NCI-H345 treated with DMSO at 0.1 percent for 48 hours (cell line): ENCODE data around the gene PPFIA4.

ENCODE experiments used
- DNase-seq: peaks from one replicate; lab custom pipeline; 2025; ENCODE audit not compliant: unreplicated experiment; lab: John Stamatoyannopoulos, UW

Gene PPFIA4

DNA sequence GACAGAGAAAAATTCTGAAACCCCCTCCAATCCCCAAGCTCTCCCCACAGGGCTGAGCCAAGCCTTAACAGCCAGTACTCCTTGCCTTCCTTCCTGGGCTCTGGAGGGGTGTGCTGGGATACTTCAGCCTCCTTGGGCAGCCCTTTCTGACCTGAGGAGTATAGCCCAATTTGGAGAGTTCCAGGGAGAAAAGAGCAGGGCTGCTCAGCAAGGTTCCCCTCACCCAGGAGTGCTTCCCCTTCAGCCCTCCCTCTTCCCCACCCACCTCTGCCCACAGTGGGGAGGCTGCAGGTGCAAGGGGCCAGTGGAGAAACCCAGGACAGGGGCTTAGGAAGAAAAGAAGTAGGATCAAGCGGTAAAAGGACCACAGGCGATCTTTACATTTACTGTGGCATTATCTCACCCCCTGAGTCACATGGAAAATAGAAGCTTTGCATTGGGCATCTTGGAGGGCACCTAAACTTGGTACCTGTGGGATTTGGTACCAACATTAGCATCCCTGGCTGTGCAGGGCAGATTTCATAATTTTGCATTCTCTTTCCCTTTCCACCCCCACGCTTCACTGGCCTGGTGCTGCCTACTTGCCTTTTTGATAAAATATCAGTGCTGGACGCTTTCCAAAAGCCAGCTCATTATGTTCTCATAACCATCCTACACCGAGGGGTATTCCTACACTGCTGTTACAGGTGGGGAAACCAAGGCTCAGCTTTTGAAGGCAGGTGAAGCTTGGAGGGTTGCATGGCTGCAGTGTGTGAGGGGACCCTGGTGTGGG lies 98.4 kb downstream of the PPFIA4 start:
- DNase-seq: no peak

DNA sequence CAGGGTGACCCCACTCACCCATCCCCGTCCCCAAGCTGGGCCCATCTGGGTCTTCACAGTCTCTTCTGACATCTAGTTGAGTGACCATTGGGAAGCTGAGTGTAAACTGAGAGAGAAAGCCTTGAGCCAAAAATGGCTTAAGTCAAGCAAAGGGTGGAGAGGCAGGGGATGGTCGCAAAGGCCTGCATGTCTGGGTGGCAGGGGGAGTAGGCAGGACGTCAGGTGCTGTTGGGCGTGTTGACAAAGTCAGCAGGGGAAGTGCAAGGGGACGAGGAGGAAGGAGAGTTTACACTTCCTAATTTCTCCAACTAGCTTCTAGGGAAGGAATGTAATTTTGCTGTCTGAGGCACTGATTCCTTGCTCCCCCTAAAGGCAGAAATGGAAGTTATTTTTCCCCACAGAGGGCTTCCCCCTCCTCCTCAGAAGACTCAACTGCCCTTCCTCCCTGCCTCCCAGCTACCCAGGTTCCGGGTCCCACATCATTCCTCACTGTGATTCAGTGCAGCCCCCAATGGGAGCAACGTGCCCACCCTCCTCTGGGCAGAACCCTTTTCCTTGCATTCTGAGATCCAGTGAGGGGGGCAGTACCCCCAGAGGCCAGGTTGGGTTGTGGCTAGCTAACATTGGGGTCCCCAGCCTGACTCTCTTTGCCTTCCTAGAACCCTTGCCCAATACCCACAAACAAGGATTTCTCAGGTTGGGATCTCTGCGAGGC lies 100.0 kb downstream of the PPFIA4 start:
- no peak for DNase-seq

DNA sequence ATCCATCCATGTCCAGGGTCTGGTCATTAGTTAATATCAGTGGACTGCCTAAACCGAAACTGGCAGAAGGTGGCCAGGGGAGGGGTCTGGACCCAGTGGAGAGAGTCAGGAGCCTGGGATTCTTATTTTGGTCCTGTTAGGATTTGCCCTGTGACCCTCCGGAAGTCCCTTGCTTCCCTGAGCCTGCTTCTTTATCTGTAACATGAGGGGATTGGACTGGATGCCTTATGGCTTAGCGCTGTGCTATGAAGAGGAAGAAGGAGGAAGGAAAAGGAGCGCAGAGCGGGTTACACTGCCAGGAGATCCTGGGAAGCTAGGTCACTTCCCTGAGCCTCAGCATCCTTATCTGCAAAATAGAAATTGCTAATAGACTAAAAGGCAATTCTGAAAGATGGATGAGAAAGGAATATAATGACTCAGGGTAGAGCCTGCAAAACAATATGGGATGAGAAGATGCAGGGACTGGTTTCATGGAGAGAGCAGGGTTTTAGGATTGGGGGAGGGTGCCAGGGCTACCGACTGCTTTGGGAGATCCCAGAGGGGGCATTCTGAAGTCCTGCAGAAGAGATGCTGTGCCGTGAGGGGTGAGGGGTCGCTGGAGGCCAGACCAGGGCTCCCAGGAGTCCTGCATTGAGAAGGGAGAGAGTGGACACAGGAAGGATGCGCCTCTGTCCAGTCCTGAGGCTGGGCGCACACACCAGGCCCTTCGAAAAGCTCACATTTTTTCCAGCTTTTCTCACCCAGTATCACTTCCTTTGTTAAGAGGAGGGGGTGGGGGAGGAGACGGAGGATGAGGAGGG lies 100.8 kb downstream of the PPFIA4 start:
- DNase-seq: no peak

DNA sequence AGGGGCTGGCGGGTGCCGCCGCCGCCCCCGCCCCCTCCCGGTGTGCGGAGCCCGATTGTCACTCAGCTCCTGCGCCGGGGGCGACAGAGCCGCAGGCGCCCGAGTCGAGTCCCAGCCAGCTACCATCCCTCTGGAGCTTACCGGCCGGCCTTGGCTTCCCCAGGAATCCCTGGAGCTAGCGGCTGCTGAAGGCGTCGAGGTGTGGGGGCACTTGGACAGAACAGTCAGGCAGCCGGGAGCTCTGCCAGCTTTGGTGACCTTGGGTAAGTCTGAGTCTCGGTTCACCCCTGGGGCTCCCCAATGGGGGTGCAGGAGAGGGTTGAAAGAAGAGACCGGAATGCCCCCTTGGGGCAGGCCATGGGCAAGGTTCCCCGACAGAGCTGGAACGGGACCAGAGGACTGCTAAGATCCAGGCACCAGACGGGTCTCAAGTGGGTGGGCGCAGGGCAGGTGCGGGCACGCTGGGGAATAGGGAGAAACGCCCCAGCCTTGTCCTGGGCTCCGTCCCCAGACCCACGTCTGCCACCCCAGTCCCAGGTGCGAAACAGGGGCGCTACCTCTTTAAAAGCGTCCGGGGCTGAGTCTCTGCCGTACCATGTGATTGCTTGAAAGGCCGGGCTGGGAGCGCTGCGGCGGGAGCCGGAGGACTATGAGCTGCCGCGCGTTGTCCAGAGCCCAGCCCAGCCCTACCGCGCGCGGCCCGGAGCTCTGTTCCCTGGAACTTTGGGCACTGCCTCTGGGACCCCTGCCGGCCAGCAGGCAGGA lies 101.6 kb downstream of the PPFIA4 start, which contains the start of gene ADORA1:
Gene ADORA1 (plus strand): TSS at position 61 of the 765 bp plus-strand sequence. CDS start 1,116 bp downstream, outside the sequence.
- DNase-seq: peak; percentile 21

DNA sequence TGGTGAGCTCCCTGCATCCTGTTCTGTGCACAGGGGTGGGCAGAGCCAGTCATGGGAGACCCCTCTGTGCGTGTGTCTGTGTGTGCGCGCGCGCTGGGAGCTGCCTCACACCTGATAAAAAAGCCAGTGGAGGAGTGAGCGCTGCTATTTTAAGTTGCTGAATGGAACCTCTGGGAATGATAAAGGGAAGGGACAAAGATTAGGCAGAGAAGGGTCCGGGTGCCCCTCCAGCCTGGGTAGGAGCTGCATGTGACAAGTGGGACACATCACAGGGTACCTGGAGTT lies 102.1 kb downstream of the PPFIA4 start:
- no peak for DNase-seq
